IMR-90 (cell line): ENCODE results near the gene MAGI2.

Experiments used
- CTCF ChIP-seq: conservative IDR thresholded peaks from 2 replicates; pipeline ENCODE4 v1.5.1; 2012; ENCODE audit warnings: mild to moderate bottlenecking, low read depth, low read length, improper control_type of control experiment
- MXI1 ChIP-seq: IDR thresholded peaks from 2 replicates; pipeline ENCODE4 v1.6.1; 2012; ENCODE audit warnings: low read depth, mild to moderate bottlenecking, low read length, moderate library complexity, borderline replicate concordance

GRCh38 chr7:78151229-78151628, 1302.2 kb downstream of the MAGI2 start:
- TF ChIP-seq MXI1 (no peak), CTCF (no peak)
